Fibroblast of lung (primary cell): ENCODE results near the gene EEF1G.

Experiments used
- EZH2 ChIP-seq: IDR thresholded peaks from 2 replicates; pipeline ENCODE4 v1.5.1; 2012; ENCODE audit warnings: low read length, control low read depth, mild to moderate bottlenecking; ENCODE audit errors: missing control alignments
- TF ChIP-seq, protein P1 (sequence below), 2 donors: IDR thresholded peaks in 1 of 2; conservative IDR thresholded peaks in 1 of 2; 1 replicate in 1 of 2; 2 replicates in 1 of 2; pipeline ENCODE4 v1.5.1; 2011 to 2012; ENCODE audit warnings: low read length in 2 of 2, control low read depth in 1 of 2, inconsistent platforms in 1 of 2, low read depth in 1 of 2, mild to moderate bottlenecking in 1 of 2

DNA sequence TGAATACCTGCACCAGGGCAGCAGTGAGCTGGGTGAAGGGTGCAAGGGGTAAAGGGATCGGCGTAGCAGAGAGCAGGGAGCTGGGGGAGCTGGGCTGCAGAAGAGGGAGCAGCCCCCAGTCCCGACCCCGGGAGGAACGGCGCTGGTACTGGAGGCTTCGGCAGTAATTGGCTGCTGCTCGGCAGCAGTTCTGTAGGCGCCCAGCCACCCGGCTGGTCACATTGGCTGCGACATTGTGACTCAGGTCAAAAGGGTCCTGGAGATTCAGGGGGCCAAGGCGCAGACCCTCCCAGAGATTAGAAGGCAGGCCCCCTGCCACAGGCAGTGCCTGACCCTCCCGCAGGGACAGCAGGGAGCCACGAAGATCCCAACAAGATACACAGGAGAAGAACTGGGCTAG lies 2.1 kb upstream of the EEF1G start:
- TF ChIP-seq, protein P1, sequence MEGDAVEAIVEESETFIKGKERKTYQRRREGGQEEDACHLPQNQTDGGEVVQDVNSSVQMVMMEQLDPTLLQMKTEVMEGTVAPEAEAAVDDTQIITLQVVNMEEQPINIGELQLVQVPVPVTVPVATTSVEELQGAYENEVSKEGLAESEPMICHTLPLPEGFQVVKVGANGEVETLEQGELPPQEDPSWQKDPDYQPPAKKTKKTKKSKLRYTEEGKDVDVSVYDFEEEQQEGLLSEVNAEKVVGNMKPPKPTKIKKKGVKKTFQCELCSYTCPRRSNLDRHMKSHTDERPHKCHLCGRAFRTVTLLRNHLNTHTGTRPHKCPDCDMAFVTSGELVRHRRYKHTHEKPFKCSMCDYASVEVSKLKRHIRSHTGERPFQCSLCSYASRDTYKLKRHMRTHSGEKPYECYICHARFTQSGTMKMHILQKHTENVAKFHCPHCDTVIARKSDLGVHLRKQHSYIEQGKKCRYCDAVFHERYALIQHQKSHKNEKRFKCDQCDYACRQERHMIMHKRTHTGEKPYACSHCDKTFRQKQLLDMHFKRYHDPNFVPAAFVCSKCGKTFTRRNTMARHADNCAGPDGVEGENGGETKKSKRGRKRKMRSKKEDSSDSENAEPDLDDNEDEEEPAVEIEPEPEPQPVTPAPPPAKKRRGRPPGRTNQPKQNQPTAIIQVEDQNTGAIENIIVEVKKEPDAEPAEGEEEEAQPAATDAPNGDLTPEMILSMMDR (conservative IDR thresholded peaks at IDR 0.05 in 1 of 2, IDR thresholded peaks at IDR 0.05 in 1 of 2; ENCODE audit: low read depth in 1 of 2, low read length in 2 of 2), result no peak
- TF ChIP-seq EZH2, result no peak
